ENCODE measurements around the gene RAB3IP.
"Not testable (repeated sequence)": the region's sequence is repeated elsewhere in the genome, so short reads cannot be mapped to it uniquely, and the experiment has no call there.

The RAB3IP gene

GRCh38 chr12:69834576-69834975, 95.9 kb downstream of the RAB3IP start:
- DNase-seq (ENCODE audit: low spot score in 2 of 2): no peak
- Mint-ChIP-seq H3K27me3 (peaks cover 8% of the 10 kb centered on the region), H3K4me1 (no peaks in the 10 kb centered on the region), H3K4me3 (no peak overlapping the region), H3K36me3 (no peaks in the 10 kb centered on the region), H3K27ac (no peak overlapping the region), H3K9me3 (no peaks in the 10 kb centered on the region)
- ATAC-seq (ENCODE audit: low read depth): no peak

DNA sequence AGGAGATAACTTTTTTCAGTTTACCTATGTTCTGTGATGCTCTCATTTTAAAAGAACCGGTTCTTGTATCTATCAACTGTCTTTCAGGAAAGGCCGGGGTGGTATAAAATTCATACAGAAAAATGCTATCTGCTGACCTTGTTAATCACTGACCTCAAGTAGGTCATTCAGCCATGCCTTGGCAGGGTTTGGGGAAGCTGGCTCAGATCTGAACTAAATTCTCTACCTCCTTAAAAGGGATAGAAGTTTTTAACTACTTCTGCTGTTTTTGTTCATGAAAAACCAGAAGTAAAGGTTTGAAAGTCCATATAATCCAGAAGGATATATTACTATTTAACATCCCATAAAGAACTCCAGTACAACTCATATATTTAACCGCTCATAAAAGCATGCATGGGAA, 96.4 kb downstream of the RAB3IP start:
- ATAC-seq (ENCODE audit: low read depth) (no peak), DNase-seq (ENCODE audit: low spot score in 2 of 2) (no peak)
- Mint-ChIP-seq H3K27me3 (peaks cover 8% of the 10 kb centered on the region), H3K4me3 (no peak overlapping the region), H3K27ac (no peak overlapping the region), H3K36me3 (no peaks in the 10 kb centered on the region), H3K9me3 (no peaks in the 10 kb centered on the region), H3K4me1 (no peaks in the 10 kb centered on the region)

DNA sequence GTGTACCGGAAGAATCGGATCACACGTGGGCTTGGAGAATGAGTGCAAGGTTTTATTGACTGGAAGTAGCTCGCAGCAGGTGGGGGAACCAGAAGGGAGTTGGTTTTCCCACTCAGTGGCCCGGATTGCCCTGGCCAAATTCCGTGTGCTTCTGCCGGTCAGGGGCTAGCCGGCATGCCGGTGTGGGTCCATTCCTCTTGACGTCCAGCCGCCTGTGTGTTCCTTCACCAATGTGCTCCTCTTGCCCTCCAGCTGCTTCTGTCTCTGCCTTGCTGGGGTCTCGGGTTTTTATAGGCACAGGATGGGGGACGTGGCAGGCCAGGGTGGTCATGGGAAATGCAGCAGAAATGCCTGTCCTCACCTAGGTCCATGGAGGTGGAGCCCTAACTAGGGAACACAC, 97.4 kb downstream of the RAB3IP start:
- Mint-ChIP-seq H3K4me3 (no peak overlapping the region), H3K36me3 (no peaks in the 10 kb centered on the region), H3K27ac (no peak overlapping the region), H3K9me3 (no peaks in the 10 kb centered on the region), H3K27me3 (peaks cover 11% of the 10 kb centered on the region), H3K4me1 (no peaks in the 10 kb centered on the region)
- DNase-seq (ENCODE audit: low spot score in 2 of 2): no peak
- ATAC-seq (ENCODE audit: low read depth): no peak

GRCh38 chr12:69837191-69837590, 98.5 kb downstream of the RAB3IP start:
- Mint-ChIP-seq H3K4me1 (no peaks in the 10 kb centered on the region), H3K4me3 (no peak overlapping the region), H3K27ac (no peak overlapping the region), H3K9me3 (no peaks in the 10 kb centered on the region), H3K36me3 (no peaks in the 10 kb centered on the region), H3K27me3 (peaks cover 11% of the 10 kb centered on the region)
- DNase-seq (ENCODE audit: low spot score in 2 of 2): no peak
- ATAC-seq (ENCODE audit: low read depth): no peak

GRCh38 chr12:69837657-69838415, 99.2 kb downstream of the RAB3IP start:
- ATAC-seq (ENCODE audit: low read depth) (no peak), DNase-seq (ENCODE audit: low spot score in 2 of 2) (no peak)
- Mint-ChIP-seq H3K9me3 (no peaks in the 10 kb centered on the region), H3K27me3 (peaks cover 4% of the 10 kb centered on the region), H3K27ac (no peak overlapping the region), H3K4me3 (no peak overlapping the region), H3K4me1 (no peaks in the 10 kb centered on the region), H3K36me3 (no peaks in the 10 kb centered on the region)

- no peaks in the 10 kb centered on the region for H3K36me3 Mint-ChIP-seq
- H3K27me3 Mint-ChIP-seq: peaks cover 7% of the 10 kb centered on the region
- DNase-seq (ENCODE audit: low spot score in 2 of 2) (no peak), ATAC-seq (ENCODE audit: low read depth) (no peak)
- no peak overlapping the region for H3K4me3 Mint-ChIP-seq
- no peaks in the 10 kb centered on the region for H3K9me3 Mint-ChIP-seq
- no peak overlapping the region for H3K27ac Mint-ChIP-seq
- no peaks in the 10 kb centered on the region for H3K4me1 Mint-ChIP-seq
These were observed 102.1 kb downstream of the RAB3IP start for GRCh38 chr12:69840727-69841126.

DNA sequence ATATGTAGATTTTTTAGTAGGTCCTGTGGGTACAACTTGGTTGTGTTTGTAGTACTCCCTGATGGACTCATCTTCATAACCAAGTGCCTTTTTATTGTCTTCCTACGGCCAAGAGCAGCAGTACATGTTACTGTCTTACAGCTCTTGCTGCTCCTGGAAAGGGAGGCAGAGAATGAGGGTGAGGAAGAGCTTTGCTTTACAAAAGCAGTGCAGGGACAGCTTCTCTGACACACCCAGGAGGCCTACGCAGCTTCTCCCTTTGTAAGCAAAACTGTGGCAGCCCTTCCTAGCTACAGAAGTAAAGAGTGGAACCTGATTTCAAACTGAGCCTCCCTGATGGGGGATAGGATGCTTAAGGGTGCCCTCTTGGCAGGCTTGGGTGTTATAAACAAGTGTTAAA, 104.9 kb downstream of the RAB3IP start:
- Mint-ChIP-seq H3K9me3 (no peaks in the 10 kb centered on the region), H3K27ac (no peak overlapping the region), H3K27me3 (peaks cover 7% of the 10 kb centered on the region), H3K4me1 (no peaks in the 10 kb centered on the region), H3K4me3 (no peak overlapping the region), H3K36me3 (no peaks in the 10 kb centered on the region)
- ATAC-seq (ENCODE audit: low read depth) (no peak), DNase-seq (ENCODE audit: low spot score in 2 of 2) (no peak)

DNA sequence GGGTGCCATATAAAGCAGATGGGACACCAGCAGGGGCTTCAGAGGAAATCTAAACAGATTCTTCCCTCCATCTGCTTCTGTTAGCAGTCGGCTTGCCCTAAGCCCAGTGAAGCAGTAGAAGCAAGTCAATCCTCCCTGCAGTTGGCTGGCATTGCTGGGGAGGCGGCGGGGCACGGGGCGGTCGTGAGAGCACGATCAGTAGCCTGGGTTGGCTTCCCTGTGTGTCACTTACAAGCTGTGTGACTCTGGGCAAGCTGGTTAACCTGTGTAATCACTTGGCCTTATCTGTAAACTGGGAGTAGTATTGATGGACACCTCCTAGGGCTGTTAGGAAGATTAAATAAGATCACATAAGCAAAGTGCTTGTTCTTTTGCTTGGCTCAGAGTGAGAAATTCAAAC, 105.8 kb downstream of the RAB3IP start:
- DNase-seq (ENCODE audit: low spot score in 2 of 2): no peak
- ATAC-seq (ENCODE audit: low read depth): no peak
- Mint-ChIP-seq H3K36me3 (no peaks in the 10 kb centered on the region), H3K27me3 (peaks cover 7% of the 10 kb centered on the region), H3K4me3 (no peak overlapping the region), H3K4me1 (no peaks in the 10 kb centered on the region), H3K27ac (no peak overlapping the region), H3K9me3 (no peaks in the 10 kb centered on the region)

DNA sequence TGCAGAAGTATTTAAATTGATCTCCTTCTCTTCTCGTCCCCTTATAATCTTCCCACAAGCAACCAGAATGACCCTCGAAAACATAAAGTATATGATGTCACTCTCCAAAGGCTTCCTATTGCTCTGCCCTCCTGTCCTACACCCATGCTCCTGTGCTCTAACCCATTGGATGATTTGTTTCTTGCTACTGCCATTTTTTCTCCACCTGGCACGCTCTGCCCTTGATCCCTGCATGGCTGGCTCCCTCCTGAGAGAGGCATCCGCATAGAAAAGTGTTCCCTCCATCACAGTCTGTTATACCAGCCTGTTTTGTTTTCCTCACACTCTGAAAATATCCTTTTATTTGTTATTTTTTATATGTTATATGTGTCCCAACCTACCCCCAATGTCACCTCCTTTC, 106.2 kb downstream of the RAB3IP start:
- Mint-ChIP-seq H3K27me3 (peaks cover 7% of the 10 kb centered on the region), H3K9me3 (no peaks in the 10 kb centered on the region), H3K36me3 (no peaks in the 10 kb centered on the region), H3K4me1 (no peaks in the 10 kb centered on the region), H3K4me3 (no peak overlapping the region), H3K27ac (no peak overlapping the region)
- DNase-seq (ENCODE audit: low spot score in 2 of 2) (no peak), ATAC-seq (ENCODE audit: low read depth) (no peak)

- no peak for ATAC-seq (ENCODE audit: low read depth)
- H3K27ac Mint-ChIP-seq: no peak overlapping the region
- H3K36me3 Mint-ChIP-seq: no peaks in the 10 kb centered on the region
- H3K4me1 Mint-ChIP-seq: no peaks in the 10 kb centered on the region
- H3K9me3 Mint-ChIP-seq: no peaks in the 10 kb centered on the region
- no peak overlapping the region for H3K4me3 Mint-ChIP-seq
- peaks cover 4% of the 10 kb centered on the region for H3K27me3 Mint-ChIP-seq
- DNase-seq (ENCODE audit: low spot score in 2 of 2): no peak
These were observed 108.3 kb downstream of the RAB3IP start for GRCh38 chr12:69846976-69847375.

DNA sequence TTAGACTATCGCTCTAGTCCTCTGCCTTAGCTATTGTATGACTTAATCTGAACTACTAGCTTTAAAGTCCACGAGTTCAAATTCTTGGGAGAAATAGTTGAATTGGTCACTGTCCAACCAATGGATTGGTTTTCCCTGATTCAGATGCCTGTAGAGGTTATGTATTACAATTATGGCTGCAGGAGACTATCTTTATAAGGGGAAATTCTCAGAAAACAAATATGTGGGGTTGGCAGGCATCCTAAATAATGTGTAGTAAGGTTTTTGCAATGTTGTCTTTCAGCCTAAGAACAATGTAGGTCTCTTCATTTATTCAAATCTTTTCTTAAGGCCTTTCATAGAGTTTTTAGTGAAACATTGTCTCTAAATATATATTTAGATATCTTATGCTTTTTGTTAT, 113.3 kb downstream of the RAB3IP start:
- no peak for ATAC-seq (ENCODE audit: low read depth)
- no peaks in the 10 kb centered on the region for H3K27me3 Mint-ChIP-seq
- H3K36me3 Mint-ChIP-seq: peaks cover 2% of the 10 kb centered on the region
- H3K4me3 Mint-ChIP-seq: no peak overlapping the region
- no peak for DNase-seq (ENCODE audit: low spot score in 2 of 2)
- H3K4me1 Mint-ChIP-seq: no peaks in the 10 kb centered on the region
- peaks cover 3% of the 10 kb centered on the region for H3K9me3 Mint-ChIP-seq
- H3K27ac Mint-ChIP-seq: no peak overlapping the region

DNA sequence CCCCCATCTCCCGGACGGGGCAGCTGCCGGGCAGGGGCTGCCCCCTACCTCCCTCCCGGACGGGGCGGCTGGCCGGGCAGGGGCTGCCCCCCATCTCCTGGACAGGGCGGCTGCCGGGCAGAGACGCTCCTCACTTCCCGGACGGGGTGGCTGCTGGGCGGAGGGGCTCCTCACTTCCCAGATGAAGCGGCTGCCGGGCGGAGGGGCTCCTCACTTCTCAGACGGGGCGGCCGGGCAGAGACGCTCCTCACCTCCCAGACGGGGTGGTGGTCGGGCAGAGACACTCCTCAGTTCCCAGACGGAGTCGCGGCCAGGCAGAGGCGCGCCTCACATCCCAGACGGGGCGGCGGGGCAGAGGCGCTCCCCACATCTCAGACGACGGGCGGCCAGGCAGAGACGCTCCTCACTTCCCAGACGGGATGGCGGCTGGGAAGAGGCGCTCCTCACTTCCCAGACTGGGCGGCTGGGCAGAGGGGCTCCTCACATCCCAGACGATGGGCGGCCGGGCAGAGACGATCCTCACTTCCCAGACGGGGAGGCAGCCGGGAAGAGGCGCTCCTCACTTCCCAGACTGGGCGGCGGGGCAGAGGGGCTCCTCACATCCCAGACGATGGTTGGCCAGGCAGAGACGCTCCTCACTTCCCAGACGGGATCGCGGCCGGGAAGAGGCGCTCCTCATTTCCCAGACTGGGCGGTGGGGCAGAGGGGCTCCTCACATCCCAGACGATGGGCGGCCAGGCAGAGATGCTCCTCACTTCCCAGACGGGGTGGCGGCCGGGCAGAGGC, 114.7 kb downstream of the RAB3IP start:
- not testable (repeated sequence) for H3K36me3 Mint-ChIP-seq; ATAC-seq (ENCODE audit: low read depth); H3K4me3 Mint-ChIP-seq; H3K27me3 Mint-ChIP-seq; H3K27ac Mint-ChIP-seq; DNase-seq (ENCODE audit: low spot score in 2 of 2); H3K9me3 Mint-ChIP-seq; H3K4me1 Mint-ChIP-seq

- Mint-ChIP-seq H3K9me3 (no peaks in the 10 kb centered on the region), H3K27ac (no peak overlapping the region), H3K4me3 (no peak overlapping the region), H3K36me3 (peaks cover 2% of the 10 kb centered on the region), H3K27me3 (peaks cover 21% of the 10 kb centered on the region), H3K4me1 (no peaks in the 10 kb centered on the region)
- DNase-seq (ENCODE audit: low spot score in 2 of 2) (no peak), ATAC-seq (ENCODE audit: low read depth) (no peak)
These were observed 128.0 kb downstream of the RAB3IP start for GRCh38 chr12:69866698-69867097.

GRCh38 chr12:69868695-69869094, 130.0 kb downstream of the RAB3IP start:
- DNase-seq (ENCODE audit: low spot score in 2 of 2): no peak
- H3K27ac Mint-ChIP-seq: no peak overlapping the region

GRCh38 chr12:69872804-69873203, 134.1 kb downstream of the RAB3IP start:
- H3K36me3 Mint-ChIP-seq: no peaks in the 10 kb centered on the region
- DNase-seq (ENCODE audit: low spot score in 2 of 2) (no peak), ATAC-seq (ENCODE audit: low read depth) (no peak)
- H3K4me1 Mint-ChIP-seq: no peaks in the 10 kb centered on the region
- H3K27me3 Mint-ChIP-seq: peaks cover 10% of the 10 kb centered on the region
- H3K27ac Mint-ChIP-seq: no peak overlapping the region
- H3K4me3 Mint-ChIP-seq: no peak overlapping the region
- no peaks in the 10 kb centered on the region for H3K9me3 Mint-ChIP-seq

More at GRCh38 chr12:69868695-69869094, 130.0 kb downstream of the RAB3IP start:
- peaks cover 21% of the 10 kb centered on the region for H3K27me3 Mint-ChIP-seq
- no peaks in the 10 kb centered on the region for H3K9me3 Mint-ChIP-seq
- H3K4me1 Mint-ChIP-seq: no peaks in the 10 kb centered on the region
- H3K4me3 Mint-ChIP-seq: no peak overlapping the region
- ATAC-seq (ENCODE audit: low read depth): no peak
- peaks cover 2% of the 10 kb centered on the region for H3K36me3 Mint-ChIP-seq

Data from memory B cell (primary cell).